MM.1S (cell line): ENCODE results near the gene VPS26A.
A peak's percentile ranks its signal among the peaks of the same experiment; 100 is the strongest.

ENCODE experiments used
- DNase-seq: peaks from one replicate; pipeline ENCODE4 v3.0.0-alpha.2; 2015
- H2AFZ ChIP-seq: fragments of 300-600 bp; sonication (generic); 2 replicates; pipeline ENCODE4 v1.6.0; 2016; ENCODE audit warnings: antibody characterized with exemption, low read length
- H3F3A ChIP-seq: fragments of 300-600 bp; sonication (generic); 2 replicates; pipeline ENCODE4 v1.6.1; 2016; ENCODE audit warnings: mild to moderate bottlenecking, antibody characterized with exemption, low read length, moderate library complexity, mixed read lengths; ENCODE audit not compliant: insufficient read depth
- H3K27ac ChIP-seq: fragments of 300-600 bp; sonication (generic); 2 replicates; pipeline ENCODE4 v1.5.1; 2016; ENCODE audit warnings: mild to moderate bottlenecking, low read length
- H3K27me3 ChIP-seq: fragments of 300-600 bp; sonication (generic); replicated peaks from 2 replicates; pipeline ENCODE4 v1.6.0; 2016; ENCODE audit warnings: low read length; ENCODE audit not compliant: insufficient read depth
- H3K36me3 ChIP-seq: fragments of 300-600 bp; sonication (generic); replicated peaks from 2 replicates; pipeline ENCODE4 v1.6.1; 2016; ENCODE audit warnings: mild to moderate bottlenecking, low read length, mixed read lengths; ENCODE audit not compliant: insufficient read depth
- H3K4me1 ChIP-seq: fragments of 300-600 bp; sonication (generic); 2 replicates; pipeline ENCODE4 v1.6.1; 2016; ENCODE audit warnings: low read length, mixed read lengths
- H3K4me2 ChIP-seq: fragments of 300-600 bp; sonication (generic); 2 replicates; pipeline ENCODE4 v1.6.0; 2016; ENCODE audit warnings: low read depth, low read length
- H3K4me3 ChIP-seq: fragments of 300-600 bp; sonication (generic); 2 replicates; pipeline ENCODE4 v1.5.1; 2016; ENCODE audit warnings: low read length, mixed read lengths
- H3K79me2 ChIP-seq: fragments of 300-600 bp; sonication (generic); 2 replicates; pipeline ENCODE4 v1.6.1; 2016; ENCODE audit warnings: mixed run types, low read length, mixed read lengths
- H3K9ac ChIP-seq: fragments of 300-600 bp; sonication (generic); 2 replicates; pipeline ENCODE4 v1.6.1; 2016; ENCODE audit warnings: low read length, mixed read lengths
- H3K9me2 ChIP-seq: fragments of 300-600 bp; sonication (generic); replicated peaks from 2 replicates; pipeline ENCODE4 v1.6.1; 2016; ENCODE audit warnings: mild to moderate bottlenecking, low read length, mixed read lengths; ENCODE audit not compliant: insufficient read depth
- H3K9me3 ChIP-seq: fragments of 300-600 bp; sonication (generic); replicated peaks from 2 replicates; pipeline ENCODE4 v1.6.1; 2016; ENCODE audit warnings: mild to moderate bottlenecking, low read length, mixed read lengths; ENCODE audit not compliant: insufficient read depth
- H4K20me1 ChIP-seq: fragments of 300-600 bp; sonication (generic); 2 replicates; pipeline ENCODE4 v1.6.1; 2016; ENCODE audit warnings: mild to moderate bottlenecking, low read length, moderate library complexity, mixed read lengths; ENCODE audit not compliant: insufficient read depth
- EZH2 ChIP-seq: fragments of 300-600 bp; sonication (generic); optimal IDR thresholded peaks from 2 replicates; pipeline ENCODE3; 2017; ENCODE audit warnings: low read depth, mild to moderate bottlenecking, antibody characterized with exemption, low read length, mixed read lengths
- EZH2phosphoT487 ChIP-seq: fragments of 300-600 bp; sonication (generic); IDR thresholded peaks from 2 replicates; pipeline ENCODE4 v1.6.1; 2018; ENCODE audit warnings: antibody characterized with exemption, low read length
- TF ChIP-seq, protein P1 (sequence below): fragments of 300-600 bp; sonication (generic); IDR thresholded peaks from 2 replicates; pipeline ENCODE4 v1.5.1; 2016; ENCODE audit warnings: antibody characterized with exemption, low read length, mixed read lengths

Gene VPS26A

DNA sequence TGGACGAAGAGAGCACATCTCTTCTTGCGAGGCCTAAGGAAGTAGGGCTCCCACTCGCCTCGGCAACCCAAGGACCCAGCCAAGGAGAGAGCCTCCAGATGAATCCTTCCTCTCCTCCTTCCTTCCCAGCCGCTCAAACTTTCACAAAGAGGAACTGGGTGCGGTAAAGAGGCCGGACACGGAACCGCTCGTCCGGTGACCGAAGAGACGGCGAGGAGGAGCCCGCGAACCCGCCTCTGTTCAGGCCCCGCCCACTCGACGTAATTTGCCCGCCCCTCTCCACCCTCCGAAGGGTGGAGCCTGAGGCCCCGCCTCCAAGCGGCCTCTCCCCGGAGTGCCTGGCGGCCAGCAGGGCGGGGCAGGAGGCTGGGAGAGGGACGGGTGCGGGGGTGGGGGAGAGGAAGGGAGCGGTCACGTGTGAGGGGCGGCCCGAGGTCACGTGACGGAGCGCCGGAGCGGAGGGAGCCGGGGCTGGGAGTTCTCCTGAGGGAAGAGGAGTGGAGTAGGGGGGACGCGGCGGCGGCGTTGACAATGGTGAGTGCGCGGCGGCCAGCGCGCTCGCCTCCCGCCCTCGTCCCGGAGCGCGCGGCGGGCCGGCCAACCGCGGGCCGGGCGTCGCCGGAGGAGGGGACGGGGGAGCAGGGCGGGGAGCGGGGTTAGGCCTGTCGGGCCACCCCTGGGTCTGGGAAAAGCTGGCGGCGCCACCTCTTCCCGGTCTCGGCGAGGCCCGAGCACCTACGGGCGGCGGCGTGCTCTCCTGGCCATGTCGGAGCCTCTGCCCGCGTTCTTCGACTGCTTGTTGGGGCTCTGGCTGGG lies at the start of gene VPS26A:
Gene VPS26A, plus strand, starts transcription at position 432 of the 816 bp plus-strand sequence. Its CDS starts 100 bp downstream, at position 532.
- TF ChIP-seq, protein P1, sequence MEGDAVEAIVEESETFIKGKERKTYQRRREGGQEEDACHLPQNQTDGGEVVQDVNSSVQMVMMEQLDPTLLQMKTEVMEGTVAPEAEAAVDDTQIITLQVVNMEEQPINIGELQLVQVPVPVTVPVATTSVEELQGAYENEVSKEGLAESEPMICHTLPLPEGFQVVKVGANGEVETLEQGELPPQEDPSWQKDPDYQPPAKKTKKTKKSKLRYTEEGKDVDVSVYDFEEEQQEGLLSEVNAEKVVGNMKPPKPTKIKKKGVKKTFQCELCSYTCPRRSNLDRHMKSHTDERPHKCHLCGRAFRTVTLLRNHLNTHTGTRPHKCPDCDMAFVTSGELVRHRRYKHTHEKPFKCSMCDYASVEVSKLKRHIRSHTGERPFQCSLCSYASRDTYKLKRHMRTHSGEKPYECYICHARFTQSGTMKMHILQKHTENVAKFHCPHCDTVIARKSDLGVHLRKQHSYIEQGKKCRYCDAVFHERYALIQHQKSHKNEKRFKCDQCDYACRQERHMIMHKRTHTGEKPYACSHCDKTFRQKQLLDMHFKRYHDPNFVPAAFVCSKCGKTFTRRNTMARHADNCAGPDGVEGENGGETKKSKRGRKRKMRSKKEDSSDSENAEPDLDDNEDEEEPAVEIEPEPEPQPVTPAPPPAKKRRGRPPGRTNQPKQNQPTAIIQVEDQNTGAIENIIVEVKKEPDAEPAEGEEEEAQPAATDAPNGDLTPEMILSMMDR, result 0 out of 2 replicates have a peak, but pooled peaks have one; percentile 53
- TF ChIP-seq EZH2phosphoT487, result no peak
- peak; percentile 97 for DNase-seq
- Histone ChIP-seq H3K27me3 (no peaks in the 10 kb centered on the region), H3K4me2 (peak within 1 kb of the TSS; percentile 78), H3K9me3 (no peaks in the 10 kb centered on the region), H4K20me1 (no peaks in the 10 kb centered on the region), H3K4me3 (peak within 1 kb of the TSS; percentile 68), H3K79me2 (peaks cover 47% of the 10 kb centered on the region), H3K36me3 (no peaks in the 10 kb centered on the region), H3K4me1 (peaks cover 9% of the 10 kb centered on the region), H3K9me2 (no peaks in the 10 kb centered on the region), H2AFZ (peak within 1 kb of the TSS; percentile 92), H3F3A (peaks cover 14% of the 10 kb centered on the region), H3K27ac (peak within 1 kb of the TSS; percentile 77), H3K9ac (peak within 1 kb of the TSS; percentile 69)

DNA sequence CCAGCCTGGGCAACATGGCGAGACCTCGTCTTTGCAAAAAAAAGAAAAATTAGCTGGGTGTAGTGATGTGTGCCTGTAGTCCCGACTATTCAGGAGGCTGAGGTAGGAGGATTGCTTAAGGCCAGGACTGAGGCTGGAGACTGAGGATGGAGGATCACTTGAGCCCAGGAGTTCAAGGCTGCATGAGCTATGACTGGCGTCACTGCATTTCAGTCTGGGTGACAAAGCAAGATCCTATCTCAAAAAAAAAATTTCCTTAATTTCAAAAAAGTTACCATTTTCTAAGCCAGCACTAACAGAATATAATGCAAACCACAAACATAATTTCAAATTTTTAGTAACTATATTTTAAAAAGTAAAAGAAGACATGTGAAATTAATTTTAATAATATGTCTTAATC lies 49.4 kb upstream of the VPS26A start:
- DNase-seq, result no peak

DNA sequence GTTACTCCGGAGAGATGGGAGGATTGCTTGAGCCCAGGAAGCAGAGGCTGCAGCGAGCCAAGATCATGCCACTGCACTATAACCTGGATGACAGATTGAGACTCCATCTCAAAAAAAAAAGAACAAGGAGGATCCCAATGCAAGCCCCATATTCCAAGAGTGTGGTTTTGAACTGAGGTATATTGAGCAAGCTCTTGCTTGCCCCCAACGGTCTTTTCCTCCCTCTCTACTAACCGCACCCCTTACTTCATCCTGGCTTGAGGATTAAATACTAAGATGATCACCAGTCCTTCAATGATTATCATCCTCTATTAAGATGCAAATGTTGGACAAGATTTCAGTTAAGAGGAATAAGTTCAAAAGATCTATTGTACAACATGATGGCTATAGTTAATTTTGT lies 48.5 kb upstream of the VPS26A start:
- H2AFZ ChIP-seq, result no peak overlapping the region
- TF ChIP-seq, protein P1, result no peak
- TF ChIP-seq EZH2phosphoT487, result no peak
- no peak for TF ChIP-seq EZH2
- H3K79me2 ChIP-seq, result no peaks in the 10 kb centered on the region
- no peaks in the 10 kb centered on the region for H3K36me3 ChIP-seq
- H3K27ac ChIP-seq, result no peak overlapping the region
- H3F3A ChIP-seq, result no peaks in the 10 kb centered on the region
- DNase-seq, result no peak
- H4K20me1 ChIP-seq, result no peaks in the 10 kb centered on the region
- H3K4me3 ChIP-seq, result no peak overlapping the region
- H3K9ac ChIP-seq, result no peak overlapping the region
- no peaks in the 10 kb centered on the region for H3K9me3 ChIP-seq
- no peaks in the 10 kb centered on the region for H3K4me1 ChIP-seq
- no peaks in the 10 kb centered on the region for H3K9me2 ChIP-seq
- no peaks in the 10 kb centered on the region for H3K27me3 ChIP-seq
- no peak overlapping the region for H3K4me2 ChIP-seq

More for the DNA sequence above, 49.4 kb upstream of the VPS26A start:
- TF ChIP-seq, protein P1, result no peak
- no peak for TF ChIP-seq EZH2phosphoT487
- no peak for TF ChIP-seq EZH2
- Histone ChIP-seq H3K4me2 (no peak overlapping the region), H3K4me3 (no peak overlapping the region), H3K27ac (no peak overlapping the region), H3K36me3 (no peaks in the 10 kb centered on the region), H3K79me2 (no peaks in the 10 kb centered on the region), H3K9me2 (no peaks in the 10 kb centered on the region), H2AFZ (no peak overlapping the region), H4K20me1 (no peaks in the 10 kb centered on the region), H3K27me3 (no peaks in the 10 kb centered on the region), H3F3A (no peaks in the 10 kb centered on the region), H3K9me3 (no peaks in the 10 kb centered on the region), H3K9ac (no peak overlapping the region), H3K4me1 (no peaks in the 10 kb centered on the region)
